HFF-Myc (cell line): ENCODE results near the gene NYNRIN.

ENCODE experiments used
- DNase-seq: peaks from one replicate; pipeline ENCODE4 v3.0.0-alpha.2; 2011; ENCODE audit warnings: low read depth; ENCODE audit errors: extremely low read depth
- H3K4me3 ChIP-seq: replicated peaks from 2 replicates; pipeline ENCODE4 v1.5.1; 2011; ENCODE audit warnings: low read depth, mild to moderate bottlenecking, control low read depth, low read length
- CTCF ChIP-seq: IDR thresholded peaks from 2 replicates; pipeline ENCODE4 v1.5.1; 2012; ENCODE audit warnings: mild to moderate bottlenecking, low read depth, low read length, control low read depth; ENCODE audit errors: missing control alignments

NYNRIN gene

GRCh38 chr14:24366721-24367513 is 31.9 kb upstream of the NYNRIN start:
- peak overlapping the region; percentile 94 for H3K4me3 ChIP-seq
- TF ChIP-seq CTCF, result no peak
- peak; percentile 89 for DNase-seq

- H3K4me3 ChIP-seq, result peak within 1 kb of the TSS; percentile 94
- no peak for TF ChIP-seq CTCF
Observed at GRCh38 chr14:24367514-24368211, 31.1 kb upstream of the NYNRIN start, which contains the start of gene NFATC4. Gene NFATC4, plus strand, starts transcription at chr14:24368184. Its CDS starts 157 bp downstream, at chr14:24368341.

GRCh38 chr14:24368212-24368561 is 30.6 kb upstream of the NYNRIN start:
- H3K4me3 ChIP-seq, result peak overlapping the region; percentile 94
- no peak for DNase-seq
- no peak for TF ChIP-seq CTCF

More at GRCh38 chr14:24367514-24368211, 31.1 kb upstream of the NYNRIN start, which contains the start of gene NFATC4:
- DNase-seq, result peak; percentile 96

GRCh38 chr14:24368562-24369252 is 30.1 kb upstream of the NYNRIN start:
- DNase-seq, result peak; percentile 70
- TF ChIP-seq CTCF, result no peak
- H3K4me3 ChIP-seq, result peak overlapping the region; percentile 94

- H3K4me3 ChIP-seq, result peak overlapping the region; percentile 94
- DNase-seq, result no peak
- TF ChIP-seq CTCF, result no peak
Observed at GRCh38 chr14:24369463-24369862, 29.3 kb upstream of the NYNRIN start.

- no peak for TF ChIP-seq CTCF
- no peak for DNase-seq
- H3K4me3 ChIP-seq, result peak overlapping the region; percentile 94
Observed at GRCh38 chr14:24369907-24370687, 28.7 kb upstream of the NYNRIN start.
